ENCODE results near the gene DMRTB1.

DNA sequence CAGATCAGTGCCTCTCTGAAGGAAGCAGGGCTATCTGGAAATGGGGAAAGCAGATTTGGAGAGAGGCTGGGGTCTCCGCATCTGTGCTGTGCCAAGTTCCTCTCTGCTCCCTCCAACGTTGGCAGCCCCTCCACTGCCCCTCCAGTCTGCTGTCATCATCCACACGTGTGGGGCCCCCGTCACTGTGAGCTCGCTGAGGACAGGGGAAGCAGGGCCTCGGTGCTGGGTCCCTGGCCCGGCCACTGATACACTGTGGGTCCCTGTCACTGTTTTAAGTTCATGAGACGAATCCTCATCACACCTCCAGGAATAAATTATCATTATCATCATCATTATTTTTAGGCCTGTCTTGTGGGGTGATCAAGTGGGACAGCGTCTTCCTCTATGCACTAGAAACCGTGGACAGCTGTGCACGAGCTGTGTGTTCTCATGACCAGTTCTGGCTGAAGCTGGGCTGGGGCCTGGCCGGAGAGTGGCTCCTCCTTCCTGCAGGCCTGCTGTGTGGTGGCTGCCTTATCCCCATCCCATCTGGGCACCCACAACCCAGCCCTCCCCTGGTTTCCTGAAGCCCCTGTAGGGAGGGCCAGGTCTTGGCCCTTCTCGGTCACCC lies 52.2 kb downstream of the DMRTB1 start:
- TF ChIP-seq, protein P1, sequence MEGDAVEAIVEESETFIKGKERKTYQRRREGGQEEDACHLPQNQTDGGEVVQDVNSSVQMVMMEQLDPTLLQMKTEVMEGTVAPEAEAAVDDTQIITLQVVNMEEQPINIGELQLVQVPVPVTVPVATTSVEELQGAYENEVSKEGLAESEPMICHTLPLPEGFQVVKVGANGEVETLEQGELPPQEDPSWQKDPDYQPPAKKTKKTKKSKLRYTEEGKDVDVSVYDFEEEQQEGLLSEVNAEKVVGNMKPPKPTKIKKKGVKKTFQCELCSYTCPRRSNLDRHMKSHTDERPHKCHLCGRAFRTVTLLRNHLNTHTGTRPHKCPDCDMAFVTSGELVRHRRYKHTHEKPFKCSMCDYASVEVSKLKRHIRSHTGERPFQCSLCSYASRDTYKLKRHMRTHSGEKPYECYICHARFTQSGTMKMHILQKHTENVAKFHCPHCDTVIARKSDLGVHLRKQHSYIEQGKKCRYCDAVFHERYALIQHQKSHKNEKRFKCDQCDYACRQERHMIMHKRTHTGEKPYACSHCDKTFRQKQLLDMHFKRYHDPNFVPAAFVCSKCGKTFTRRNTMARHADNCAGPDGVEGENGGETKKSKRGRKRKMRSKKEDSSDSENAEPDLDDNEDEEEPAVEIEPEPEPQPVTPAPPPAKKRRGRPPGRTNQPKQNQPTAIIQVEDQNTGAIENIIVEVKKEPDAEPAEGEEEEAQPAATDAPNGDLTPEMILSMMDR (IDR thresholded peaks at IDR 0.05; ENCODE audit: poor library complexity, severe bottlenecking), result no peak
- TF ChIP-seq POLR2AphosphoS5 (IDR thresholded peaks at IDR 0.05) (no peak), EP300 (conservative IDR thresholded peaks at IDR 0.05; ENCODE audit: poor library complexity, severe bottlenecking) (no peak), TAF1 (IDR thresholded peaks at IDR 0.05; ENCODE audit: low read depth) (no peak), EZH2 (IDR thresholded peaks at IDR 0.05; ENCODE audit: borderline replicate concordance, insufficient read depth, low read length, poor library complexity, severe bottlenecking) (no peak), SMC3 (conservative IDR thresholded peaks at IDR 0.05; ENCODE audit: poor library complexity) (no peak), MXI1 (conservative IDR thresholded peaks at IDR 0.05; ENCODE audit: poor library complexity, severe bottlenecking) (no peak)
- TF ChIP-seq, protein P2, sequence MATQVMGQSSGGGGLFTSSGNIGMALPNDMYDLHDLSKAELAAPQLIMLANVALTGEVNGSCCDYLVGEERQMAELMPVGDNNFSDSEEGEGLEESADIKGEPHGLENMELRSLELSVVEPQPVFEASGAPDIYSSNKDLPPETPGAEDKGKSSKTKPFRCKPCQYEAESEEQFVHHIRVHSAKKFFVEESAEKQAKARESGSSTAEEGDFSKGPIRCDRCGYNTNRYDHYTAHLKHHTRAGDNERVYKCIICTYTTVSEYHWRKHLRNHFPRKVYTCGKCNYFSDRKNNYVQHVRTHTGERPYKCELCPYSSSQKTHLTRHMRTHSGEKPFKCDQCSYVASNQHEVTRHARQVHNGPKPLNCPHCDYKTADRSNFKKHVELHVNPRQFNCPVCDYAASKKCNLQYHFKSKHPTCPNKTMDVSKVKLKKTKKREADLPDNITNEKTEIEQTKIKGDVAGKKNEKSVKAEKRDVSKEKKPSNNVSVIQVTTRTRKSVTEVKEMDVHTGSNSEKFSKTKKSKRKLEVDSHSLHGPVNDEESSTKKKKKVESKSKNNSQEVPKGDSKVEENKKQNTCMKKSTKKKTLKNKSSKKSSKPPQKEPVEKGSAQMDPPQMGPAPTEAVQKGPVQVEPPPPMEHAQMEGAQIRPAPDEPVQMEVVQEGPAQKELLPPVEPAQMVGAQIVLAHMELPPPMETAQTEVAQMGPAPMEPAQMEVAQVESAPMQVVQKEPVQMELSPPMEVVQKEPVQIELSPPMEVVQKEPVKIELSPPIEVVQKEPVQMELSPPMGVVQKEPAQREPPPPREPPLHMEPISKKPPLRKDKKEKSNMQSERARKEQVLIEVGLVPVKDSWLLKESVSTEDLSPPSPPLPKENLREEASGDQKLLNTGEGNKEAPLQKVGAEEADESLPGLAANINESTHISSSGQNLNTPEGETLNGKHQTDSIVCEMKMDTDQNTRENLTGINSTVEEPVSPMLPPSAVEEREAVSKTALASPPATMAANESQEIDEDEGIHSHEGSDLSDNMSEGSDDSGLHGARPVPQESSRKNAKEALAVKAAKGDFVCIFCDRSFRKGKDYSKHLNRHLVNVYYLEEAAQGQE (IDR thresholded peaks at IDR 0.05; ENCODE audit: borderline replicate concordance), result no peak
